GM08714 (cell line): ENCODE data around the gene SMIM45.
"Not testable (repeated sequence)": the region's sequence is repeated elsewhere in the genome, so short reads cannot be mapped to it uniquely, and the experiment has no call there.

ENCODE experiments used
- H3K4me3 ChIP-seq: fragments of 200-500 bp; sonication (Bioruptor generic); 2 replicates; pipeline ENCODE4 v1.5.1; 2014; ENCODE audit warnings: mild to moderate bottlenecking, low read length, inconsistent platforms
- ZNF274 ChIP-seq: IDR thresholded peaks from 2 replicates; pipeline ENCODE4 v1.6.1; 2012; ENCODE audit warnings: mild to moderate bottlenecking, low read depth, low read length

SMIM45 gene

DNA sequence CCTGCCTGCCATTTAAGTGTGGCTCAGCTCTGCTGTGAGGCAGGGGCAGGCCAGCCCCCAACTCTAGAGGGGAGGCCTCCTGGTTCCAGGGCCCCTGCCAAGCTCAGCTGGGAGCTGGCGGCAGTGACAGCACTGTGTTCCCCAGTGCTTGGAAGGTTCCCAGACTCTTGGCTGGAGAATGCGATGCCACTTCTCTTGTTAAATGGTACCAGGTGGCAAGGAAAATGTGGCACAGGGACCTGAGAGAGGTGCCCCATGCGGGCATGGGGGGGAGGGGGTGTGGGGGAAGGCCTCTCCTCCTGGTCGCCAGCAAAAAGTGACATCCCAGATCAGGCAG lies 17.0 kb upstream of the SMIM45 start:
- no peak overlapping the region for H3K4me3 ChIP-seq
- TF ChIP-seq ZNF274 = no peak

DNA sequence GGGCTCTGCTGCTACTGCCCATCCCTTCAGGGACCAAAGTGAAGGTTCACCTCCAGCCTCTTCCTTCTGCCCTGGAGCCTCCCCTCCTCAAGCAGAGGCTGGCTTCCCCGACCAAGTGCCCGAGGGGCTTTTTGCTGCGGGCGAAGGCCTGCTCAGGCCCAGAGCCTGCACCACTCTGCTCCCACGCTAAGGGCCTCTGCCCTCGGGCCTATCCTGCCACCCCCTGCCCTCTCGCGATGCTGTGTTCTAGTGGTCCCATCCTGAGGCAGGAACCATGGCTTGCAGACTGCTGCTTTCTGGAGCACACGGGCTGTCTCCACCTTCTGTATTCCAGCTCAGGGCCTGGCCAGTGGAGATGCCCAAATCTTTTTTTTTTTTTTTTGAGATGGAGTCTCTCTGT lies 16.4 kb upstream of the SMIM45 start:
- no peak for TF ChIP-seq ZNF274
- no peak overlapping the region for H3K4me3 ChIP-seq

DNA sequence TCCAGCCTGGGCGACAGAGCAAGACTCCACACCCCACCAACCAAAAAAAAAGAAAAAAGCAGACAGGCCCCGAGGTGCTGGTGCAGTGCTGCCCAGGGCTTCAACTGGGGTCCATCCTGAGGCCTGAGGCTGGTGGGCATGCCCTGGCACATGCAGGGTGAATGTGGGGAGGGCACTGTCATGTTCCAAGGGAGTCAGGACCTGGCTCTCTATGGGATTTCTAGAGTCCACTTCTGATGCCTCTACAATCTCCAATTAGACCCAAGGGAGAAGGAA lies 15.1 kb upstream of the SMIM45 start:
- H3K4me3 ChIP-seq = no peak overlapping the region
- no peak for TF ChIP-seq ZNF274

DNA sequence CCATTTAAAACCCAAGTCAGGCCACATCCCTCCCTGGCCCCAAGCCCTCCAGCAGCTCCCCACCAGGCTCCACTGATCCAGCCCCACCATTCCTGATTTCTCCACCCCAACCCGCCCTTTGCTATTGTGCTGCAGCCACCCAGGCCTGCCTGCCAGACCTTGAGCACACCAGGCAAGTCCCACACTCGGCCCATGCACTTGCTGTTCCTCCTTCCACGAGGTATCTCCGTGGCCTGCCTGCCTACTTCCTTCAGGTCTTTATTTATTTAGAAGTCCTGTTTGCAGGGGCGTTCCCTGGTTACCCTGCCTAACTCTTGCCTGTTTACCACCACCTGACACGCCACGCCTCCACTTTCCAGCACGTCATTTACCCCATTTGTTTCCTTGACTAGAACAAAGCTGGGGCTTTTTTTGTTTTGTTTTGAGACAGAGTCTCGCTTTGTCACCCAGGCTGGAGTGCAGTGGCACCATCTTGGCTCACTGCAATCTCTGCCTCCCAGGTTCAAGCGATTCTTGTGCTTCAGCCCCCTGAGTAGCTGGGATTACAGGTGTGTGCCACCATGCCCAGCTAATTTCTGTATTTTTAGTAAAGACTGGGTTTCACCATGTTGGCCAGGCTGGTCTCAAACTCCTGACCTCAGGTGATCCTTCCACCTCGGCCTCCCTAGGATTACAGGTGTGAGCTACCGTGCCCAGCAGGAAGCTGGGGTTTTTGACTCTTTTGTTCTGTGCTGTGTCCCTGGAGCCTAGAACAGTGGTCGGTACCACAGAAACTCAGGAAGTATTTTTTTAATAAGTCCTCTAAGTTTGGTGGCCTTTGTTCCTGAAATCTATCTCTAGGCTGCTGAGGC lies 11.7 kb upstream of the SMIM45 start:
- TF ChIP-seq ZNF274 = no peak
- peak overlapping the region; percentile 27; the same call in 1 of the 2 replicates for H3K4me3 ChIP-seq

DNA sequence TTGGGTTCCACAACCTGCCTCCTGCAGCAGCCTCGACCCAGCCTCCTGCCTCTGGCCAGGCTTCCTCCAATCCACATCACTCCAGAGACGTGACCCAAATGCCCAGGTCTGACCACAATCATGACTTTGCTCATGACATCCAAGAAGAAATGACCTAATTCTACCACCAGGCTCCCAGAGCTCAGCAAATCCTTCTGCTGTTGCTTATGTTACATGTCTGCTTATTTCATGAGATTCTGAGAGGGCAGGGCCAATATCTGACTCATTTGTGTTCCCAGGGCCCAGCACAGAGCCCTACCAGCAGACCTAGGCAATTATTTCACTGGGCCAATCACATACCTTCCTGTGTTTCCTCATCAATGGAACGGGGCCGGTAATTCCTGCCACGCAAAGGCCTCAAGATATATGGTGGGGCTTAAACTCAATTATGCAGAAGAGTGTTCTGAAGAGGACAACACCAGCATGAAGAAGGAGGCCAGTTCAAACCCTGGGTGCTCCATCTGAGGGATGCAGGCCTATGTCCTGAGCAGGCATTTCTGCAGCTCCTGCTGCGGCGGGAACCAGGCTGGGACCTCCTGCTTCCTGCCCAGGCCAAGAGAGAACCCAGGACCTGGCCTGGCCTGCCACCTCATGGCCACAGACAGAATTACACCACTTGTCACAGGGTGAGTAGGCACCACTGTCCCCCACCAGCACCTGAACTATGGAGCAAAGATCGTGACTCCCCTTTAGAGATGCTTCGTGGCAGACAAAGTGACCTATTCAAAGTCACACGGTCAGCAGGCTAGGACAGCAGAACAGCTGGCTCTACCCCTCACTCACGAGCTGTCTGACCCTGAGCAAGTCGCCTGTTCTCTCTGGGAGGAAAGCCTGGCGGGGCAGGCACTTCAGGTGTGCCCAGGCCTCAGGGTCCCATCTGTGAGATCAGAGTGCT lies 10.9 kb upstream of the SMIM45 start:
- no peak overlapping the region; the same call in 1 of the 2 replicates for H3K4me3 ChIP-seq
- TF ChIP-seq ZNF274 = no peak

DNA sequence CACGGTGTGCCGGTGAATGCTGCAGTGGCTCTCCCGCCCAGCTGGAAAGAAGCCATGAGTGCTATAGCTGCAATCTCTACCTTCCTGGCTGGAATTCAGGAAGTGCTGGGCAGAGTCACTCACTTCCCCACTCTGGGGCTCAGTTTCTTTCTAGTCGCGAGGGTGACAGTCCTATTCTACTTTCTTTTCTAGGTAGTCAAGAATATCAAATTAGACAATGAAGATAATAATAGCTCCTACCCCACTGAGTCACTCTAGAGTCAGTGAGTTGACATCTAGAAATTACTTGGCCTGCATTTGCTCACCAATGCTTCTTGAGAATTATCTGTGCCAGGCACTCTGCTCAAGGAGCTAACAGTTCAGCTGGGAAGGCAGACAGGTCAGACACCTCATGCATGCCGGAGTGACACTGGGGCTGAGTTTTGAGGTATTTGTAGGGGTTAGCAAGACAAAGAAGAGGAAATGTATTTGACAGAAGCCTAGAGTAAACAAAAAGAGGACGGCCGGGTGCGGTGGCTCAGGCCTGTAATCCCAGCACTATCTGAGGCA lies 8.2 kb upstream of the SMIM45 start:
- H3K4me3 ChIP-seq = no peak overlapping the region

DNA sequence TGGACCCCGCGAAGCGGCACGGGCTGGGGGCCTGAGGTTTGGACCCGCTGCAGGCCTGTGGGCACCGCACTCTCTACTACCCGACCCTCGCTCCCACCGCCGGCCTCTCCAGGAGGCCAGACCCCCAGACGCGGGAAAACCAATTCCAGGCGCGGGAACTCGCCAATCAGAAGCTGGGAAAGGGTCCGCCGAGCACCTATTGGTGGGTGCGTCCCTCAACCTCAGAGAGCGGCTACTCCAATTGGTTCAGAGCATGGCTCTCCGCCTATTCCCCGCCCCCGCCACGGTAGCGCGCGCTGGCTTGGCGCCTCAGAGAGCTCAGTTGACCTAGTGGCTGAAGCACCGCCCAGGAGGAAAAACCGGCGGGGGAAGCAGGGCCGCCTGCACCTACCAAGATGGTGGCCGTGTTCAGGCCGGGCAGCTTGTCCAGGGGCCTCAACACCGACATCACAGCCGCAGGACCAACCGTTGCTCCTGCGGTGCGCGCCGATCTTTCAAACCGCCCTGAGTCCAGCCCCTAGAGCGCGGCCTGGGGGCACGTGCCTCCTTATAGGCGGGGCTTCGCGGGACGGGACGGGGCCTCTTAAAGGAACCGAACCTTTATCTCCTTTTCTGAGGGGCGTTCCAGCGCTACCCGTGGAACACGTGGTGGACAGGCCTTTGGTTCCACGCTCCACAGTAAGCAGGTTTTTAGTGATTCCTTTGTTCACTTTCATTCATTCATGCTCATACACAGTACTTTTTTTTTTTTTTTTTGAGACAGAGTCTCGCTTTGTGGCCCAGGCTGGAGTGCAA lies 5.1 kb upstream of the SMIM45 start, which contains the start of gene CENPM:
Gene CENPM, minus strand, starts transcription at position 524 of the 795 bp plus-strand sequence. Its CDS starts 76 bp downstream, at position 448.
- no peak for TF ChIP-seq ZNF274
- H3K4me3 ChIP-seq = peak within 1 kb of the TSS; percentile 85

More for the DNA sequence above, 8.2 kb upstream of the SMIM45 start:
- no peak for TF ChIP-seq ZNF274

DNA sequence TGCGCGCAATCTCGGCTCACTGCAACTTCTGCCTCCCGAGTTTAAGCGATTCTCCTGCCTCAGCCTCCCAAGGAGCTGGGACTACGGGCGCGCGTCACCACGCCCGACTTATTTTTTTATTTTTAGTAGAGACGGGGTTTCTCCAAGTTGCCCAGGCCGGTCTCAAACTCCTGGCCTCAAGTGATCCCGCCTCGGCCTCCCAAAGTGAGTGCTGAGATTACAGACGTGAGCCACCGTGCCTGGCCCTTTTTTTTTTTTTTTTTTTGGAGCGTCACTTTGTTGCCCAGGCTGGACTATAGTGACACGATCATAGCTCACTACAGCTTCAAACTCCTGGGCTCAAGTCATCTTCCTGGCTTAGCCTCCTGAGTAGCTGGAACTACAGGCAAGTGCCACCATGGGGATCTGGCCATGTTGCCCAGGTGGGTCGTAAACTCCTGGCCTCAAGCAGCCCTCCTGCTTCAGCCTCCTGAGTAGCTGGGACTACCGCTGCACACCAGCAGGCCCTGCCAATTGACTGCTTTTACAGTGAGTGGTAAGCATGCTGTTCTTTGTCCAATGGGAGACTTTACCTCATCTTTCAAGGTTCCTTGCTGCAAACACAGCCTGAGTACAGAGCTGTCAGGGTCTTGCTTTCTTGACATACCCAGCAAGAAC lies 4.4 kb upstream of the SMIM45 start:
- TF ChIP-seq ZNF274 = no peak
- peak overlapping the region; percentile 85; the same call in 1 of the 2 replicates for H3K4me3 ChIP-seq

DNA sequence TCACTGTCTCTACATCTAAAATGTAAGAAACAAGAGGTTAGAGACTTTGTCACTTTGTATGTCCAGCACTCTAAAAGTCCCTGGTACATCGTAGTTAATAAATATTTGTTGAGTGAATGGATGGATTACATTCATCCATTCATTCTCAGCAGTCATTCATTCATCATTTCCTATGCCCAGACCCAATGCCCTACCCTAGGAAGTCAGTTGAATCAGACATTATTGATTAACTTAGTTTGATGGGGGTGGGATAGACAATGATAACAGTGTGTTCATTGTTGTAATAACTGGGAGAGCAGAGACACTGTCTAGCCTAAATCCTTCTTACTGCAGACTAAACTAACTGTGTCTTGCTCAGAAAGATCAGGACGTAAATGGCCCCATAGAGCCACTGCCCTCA lies 3.8 kb upstream of the SMIM45 start:
- H3K4me3 ChIP-seq = no peak overlapping the region
- TF ChIP-seq ZNF274 = no peak

DNA sequence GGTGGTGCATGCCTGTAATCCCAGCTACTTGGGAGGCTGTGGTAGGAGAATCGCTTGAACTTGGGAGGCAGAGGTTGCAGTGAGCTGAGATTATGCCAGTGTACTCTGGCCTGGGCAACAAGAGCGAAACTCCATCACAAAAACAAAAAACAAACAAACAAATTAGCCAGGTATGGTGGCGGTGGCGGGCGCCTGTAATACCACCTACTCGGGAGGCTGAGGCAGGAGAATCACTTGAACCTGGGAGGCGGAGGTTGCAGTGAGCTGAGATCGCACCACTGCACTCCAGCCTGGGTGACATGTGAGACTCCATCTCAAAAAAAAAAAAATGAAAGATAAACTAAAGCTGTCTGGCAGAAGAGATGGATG lies 3.0 kb upstream of the SMIM45 start:
- H3K4me3 ChIP-seq = not testable (repeated sequence)

DNA sequence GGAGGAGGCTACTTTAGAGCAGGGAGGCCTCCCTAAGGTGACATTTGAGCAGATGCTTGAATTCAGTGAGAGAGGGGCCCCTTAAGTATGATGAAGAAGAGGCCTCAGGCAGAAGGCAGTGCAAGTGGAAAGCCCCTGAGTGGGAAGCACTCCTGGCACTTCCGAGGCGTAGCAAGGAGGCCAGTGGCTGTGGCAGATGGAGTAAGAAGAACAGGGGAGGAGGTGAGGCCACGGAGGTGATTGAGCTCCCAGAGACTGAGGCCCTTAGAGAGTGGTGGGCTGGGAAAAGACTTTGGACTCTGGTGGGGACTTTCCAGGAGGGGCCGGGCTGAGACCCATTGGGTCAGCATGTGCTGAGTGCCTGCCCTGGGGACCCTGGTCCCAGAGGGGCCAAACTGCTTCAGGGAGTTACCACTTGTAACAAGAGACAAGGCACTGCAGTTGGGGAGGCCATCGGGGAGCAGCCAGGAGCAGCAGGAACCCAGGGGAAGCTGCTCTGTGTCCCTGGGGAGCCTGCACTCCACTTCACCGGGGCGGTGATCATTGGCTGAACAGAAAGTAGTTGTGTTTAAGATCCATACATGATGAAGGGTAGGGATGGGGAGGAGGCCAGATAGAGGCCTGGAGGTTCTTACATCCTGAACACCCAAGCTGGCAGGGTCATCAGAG lies 2.5 kb upstream of the SMIM45 start:
- TF ChIP-seq ZNF274 = no peak
- H3K4me3 ChIP-seq = no peak overlapping the region; the same call in 1 of the 2 replicates

DNA sequence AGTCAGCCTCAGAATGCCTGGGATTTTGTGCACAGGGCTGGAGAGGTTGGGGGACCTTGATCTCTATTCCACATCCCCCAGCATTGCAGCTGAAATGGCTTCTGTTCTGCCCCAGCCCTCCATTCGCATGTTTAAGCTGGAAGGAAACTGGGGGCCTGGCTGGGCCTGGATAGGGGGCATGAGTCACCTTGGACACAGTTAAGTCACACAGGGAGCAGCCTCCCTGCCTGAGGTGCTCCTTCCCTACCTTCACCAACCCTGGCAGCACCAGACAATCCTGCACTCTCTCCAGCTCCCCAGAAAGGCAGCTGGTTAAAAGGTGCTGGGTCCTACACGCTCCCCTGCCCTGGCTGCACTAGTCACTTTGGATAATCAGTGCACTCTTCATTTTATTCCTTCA lies 763 bp downstream of the SMIM45 start:
- no peak overlapping the region for H3K4me3 ChIP-seq
- no peak for TF ChIP-seq ZNF274

DNA sequence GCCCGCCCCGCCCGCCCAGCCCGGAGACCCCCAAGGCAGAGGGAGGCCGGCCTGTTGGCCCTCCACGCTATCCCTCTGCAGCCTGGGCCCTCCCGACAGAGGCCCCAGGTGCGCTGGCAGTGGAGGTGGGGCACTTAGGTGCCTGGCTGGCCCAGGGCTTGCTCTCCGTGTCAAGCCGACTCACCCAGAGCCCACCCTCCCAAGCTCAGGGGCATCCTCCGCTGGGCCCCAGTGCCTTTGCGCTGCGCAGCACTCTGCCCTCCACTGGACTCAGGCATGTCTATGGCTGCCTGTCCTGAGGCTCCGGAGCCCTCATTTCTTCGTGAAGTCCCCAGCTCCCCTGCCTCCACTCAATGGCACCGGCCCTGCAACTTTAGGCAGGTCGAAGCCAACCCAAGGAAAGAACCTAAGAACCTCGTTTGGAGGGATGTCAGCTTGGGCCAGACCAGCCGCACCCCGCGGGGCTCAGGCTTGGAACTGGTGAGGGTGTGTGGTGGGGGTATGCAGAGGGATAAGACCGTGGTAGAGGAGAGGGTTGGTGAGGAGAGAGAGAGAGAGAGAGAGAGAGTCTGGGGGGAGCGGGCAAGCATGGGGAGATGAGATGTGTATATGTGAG lies 6.1 kb downstream of the SMIM45 start:
- H3K4me3 ChIP-seq = no peak overlapping the region
- TF ChIP-seq ZNF274 = no peak
